H54 (cell line): ENCODE results near the gene VKORC1.
A peak's percentile ranks its signal among the peaks of the same experiment; 100 is the strongest.

Experiments
- DNase-seq: peaks from one replicate; pipeline ENCODE4 v3.0.0; 2011; ENCODE audit warnings: low spot score, mixed read lengths; ENCODE audit not compliant: insufficient read length
- FAIRE-seq: peaks from 3 replicates; lab custom pipeline; 2011; peaks lifted over from hg19 to GRCh38; lab: Jason Lieb, UNC
- POLR2A ChIP-seq: IDR thresholded peaks from 2 replicates; pipeline ENCODE4 v1.6.1; 2011; ENCODE audit warnings: low read depth, mild to moderate bottlenecking, low read length

Gene VKORC1

DNA sequence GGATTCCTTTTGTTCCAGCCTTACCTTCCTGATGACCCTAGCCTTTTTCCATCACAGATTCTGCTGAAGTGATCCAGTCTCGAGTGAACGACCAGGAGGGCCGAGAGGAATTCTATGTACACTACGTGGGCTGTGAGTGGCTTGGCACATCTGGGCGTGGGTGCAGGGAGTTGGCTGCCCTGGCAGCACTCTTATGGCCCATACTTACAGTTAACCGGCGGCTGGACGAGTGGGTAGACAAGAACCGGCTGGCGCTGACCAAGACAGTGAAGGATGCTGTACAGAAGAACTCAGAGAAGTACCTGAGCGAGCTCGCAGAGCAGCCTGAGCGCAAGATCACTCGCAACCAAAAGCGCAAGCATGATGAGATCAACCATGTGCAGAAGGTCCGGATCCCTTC, 25.5 kb upstream of the VKORC1 start:
- no peak for FAIRE-seq
- DNase-seq, result no peak
- TF ChIP-seq POLR2A, result no peak

DNA sequence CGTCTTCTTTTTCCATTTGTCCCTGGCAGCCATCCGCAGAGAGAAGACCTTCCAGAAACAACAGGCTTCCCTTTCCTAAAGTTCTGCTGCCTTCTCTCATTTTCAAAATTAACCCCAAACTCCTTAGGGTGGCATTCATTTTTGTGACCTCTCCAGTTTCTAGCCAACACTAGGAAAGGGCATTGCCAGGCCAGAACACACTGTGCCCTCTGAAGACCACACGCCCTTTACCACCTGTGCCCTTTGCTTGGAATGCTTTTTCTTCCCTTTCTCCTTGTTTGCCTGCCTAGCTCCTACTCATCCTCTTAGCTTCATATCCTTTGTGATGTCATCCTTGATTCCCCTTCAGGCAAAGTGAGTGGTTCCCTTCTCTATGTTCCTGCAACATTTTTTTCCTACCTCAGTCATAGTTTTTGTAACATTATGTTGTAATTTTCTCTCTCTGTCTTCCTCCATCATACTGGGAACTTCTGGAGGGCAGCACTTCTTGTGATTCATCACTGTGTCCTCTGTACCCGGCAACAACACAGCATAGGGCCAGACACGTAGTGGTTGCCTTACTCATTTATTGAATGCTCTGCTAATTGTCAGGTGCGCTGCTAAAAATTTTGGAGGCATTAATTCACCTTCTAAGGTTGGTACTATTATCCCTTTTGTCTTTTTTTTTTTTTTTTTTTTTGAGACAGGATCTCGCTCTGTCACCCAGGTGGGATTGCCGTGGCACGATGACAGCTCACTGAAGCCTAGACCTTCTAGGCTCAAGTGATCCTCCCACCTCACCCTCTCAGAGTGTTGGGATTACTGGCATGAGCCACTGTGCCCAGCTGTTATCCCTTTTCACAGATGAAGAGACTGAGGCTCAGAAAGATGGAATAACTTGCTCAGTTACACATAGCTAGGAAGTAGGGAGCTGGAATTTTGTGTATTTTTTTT, 23.9 kb upstream of the VKORC1 start:
- no peak for FAIRE-seq
- DNase-seq, result no peak
- no peak for TF ChIP-seq POLR2A

DNA sequence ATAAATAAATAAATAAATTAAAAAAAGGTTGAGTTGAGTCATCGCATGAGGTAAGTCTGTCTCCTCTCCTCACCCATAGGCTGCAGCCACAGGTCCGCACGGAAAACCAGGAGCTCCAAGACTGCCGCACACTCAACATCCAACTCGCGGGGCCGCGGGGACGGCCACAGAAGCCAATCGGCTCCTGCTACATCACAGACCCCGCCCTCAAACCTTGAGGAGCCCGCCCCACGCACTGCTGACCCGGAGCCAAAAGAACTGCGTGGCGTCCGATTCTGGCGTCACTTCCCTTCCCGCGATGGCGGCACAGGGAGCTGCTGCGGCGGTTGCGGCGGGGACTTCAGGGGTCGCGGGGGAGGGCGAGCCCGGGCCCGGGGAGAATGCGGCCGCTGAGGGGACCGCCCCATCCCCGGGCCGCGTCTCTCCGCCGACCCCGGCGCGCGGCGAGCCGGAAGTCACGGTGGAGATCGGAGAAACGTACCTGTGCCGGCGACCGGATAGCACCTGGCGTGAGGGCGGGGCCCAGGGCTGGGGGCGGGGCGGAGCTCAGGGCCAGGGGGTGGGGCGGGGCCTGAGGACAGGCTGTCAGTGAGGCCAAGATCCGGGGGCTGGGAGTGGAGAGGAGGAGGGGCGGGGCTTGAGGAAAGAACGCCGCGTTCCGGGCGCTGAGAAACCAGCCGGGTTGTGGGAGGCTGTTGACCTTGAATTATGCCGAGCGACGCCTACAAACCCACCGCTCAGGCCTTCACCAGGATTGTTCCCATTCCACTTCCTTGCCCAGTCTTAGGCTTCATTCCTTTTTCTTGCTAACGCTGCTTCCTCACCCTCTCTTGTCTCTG, 23.0 kb upstream of the VKORC1 start, which contains the start of gene KAT8:
Gene KAT8 (plus strand): TSS at position 281 of the 839 bp plus-strand sequence. CDS start 18 bp downstream, at position 299.
- FAIRE-seq, result no peak

DNA sequence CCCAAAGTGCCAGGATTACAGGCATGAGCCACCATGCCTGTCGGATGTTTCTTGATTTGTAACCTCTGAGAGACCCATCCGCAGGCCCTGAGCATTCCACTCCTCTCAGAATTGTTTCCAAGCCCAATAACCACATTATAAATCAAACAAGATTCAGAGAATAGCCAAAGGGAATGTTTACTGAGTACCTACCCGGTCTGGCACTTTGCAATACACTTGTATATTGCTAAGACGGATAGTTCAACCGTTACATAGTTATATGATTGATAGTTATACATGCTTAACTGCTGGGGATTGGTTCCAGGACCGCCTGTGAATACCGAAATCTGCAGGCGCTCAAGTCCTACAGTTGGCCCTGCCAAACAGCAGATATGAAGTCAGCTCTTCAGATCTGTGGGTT, 19.9 kb upstream of the VKORC1 start:
- DNase-seq, result no peak
- no peak for TF ChIP-seq POLR2A
- FAIRE-seq, result no peak

More for the DNA sequence above, 23.0 kb upstream of the VKORC1 start, which contains the start of gene KAT8:
- DNase-seq, result peak; percentile 98
- TF ChIP-seq POLR2A, result peak; percentile 73

DNA sequence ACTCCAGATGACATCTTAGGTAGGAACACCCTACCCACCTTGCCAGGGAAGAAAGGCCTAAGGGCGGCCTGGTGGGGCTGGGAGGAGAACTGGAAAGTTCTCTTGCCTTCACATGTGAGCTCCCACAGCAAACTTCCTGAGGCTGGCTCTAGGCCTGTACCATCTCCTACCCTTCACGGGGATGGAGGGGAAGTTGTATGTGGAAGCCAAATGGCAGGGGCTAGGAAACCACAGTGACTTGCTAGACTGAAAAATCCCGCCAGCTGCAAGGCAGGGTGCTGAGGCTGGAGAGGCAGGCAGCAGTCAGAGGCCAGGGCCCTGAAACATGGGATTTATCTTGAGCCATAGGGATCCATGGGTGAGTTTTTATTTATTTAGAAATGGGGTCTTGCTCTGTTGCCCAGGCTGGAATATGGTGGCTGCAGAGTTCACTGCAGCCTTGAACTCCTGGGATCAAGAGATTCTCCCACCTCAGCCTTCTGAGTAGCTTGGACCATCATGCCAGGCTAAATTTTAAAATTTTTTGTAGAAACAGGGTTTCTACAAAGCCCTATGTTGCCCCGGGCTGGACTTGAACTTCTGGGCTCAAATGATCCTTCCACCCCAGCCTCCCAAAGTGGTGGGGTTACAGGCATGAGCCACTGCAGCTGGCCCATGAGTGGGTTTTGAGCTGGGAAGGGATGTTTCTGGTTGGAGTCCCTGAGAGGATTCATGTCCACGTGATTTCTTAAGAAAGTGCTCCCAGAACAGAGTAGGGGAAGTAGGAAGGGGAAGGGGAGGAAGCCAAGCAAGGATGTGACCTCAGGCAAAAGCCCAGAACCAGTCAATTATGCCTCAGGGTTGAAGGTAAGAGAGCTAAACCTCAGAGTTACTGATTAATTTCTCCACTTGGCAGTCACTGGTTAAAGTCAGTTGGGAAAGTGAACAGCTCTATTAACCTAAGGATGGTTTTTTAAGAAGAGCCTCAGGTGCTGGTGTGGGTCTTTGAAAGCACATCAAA, 18.8 kb upstream of the VKORC1 start:
- no peak for DNase-seq
- no peak for FAIRE-seq
- no peak for TF ChIP-seq POLR2A

DNA sequence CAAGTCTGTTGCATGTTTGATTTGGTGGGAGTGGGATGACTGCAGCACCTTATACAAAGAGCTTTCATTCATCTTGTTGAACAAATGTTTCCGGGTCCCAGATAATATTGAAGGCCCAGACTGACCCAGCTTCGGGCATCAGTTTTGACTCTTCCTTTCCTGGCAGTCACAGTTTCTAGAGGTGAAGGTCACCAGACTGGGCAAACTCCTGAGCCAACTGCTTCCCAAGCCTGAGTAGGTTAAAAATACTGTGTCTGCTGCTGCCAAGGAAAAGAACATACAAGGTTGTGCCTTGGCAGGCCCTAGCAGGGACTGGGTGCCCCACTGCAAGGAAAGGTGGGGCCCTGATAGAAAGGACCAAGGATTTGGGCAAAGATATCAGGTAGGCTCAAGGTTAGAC, 18.1 kb upstream of the VKORC1 start:
- DNase-seq (no peak), FAIRE-seq (no peak)
- no peak for TF ChIP-seq POLR2A

DNA sequence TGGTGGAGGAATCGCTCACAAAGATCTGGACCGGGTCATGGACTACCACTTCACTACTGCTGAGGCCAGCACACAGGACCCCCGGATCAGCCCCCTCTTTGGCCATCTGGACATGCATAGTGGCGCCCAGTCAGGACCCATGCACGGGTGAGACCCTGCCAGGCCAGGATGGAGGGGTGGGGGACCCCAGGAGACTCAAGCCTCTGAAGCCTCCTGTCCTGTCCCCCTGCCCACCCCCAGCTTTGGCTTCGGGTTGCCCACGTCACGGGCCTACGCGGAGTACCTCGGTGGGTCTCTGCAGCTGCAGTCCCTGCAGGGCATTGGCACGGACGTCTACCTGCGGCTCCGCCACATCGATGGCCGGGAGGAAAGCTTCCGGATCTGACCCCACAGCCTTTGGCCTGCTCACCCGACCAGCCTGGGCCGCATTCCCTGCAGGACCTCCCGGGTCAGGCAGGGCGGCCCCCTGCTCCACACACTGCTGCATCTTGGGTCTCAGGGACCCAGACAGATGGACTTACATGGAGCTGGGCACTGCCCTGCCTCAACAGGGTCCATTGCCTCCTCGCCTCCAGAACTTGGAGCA, 17.4 kb upstream of the VKORC1 start:
- no peak for TF ChIP-seq POLR2A
- FAIRE-seq (no peak), DNase-seq (no peak)

DNA sequence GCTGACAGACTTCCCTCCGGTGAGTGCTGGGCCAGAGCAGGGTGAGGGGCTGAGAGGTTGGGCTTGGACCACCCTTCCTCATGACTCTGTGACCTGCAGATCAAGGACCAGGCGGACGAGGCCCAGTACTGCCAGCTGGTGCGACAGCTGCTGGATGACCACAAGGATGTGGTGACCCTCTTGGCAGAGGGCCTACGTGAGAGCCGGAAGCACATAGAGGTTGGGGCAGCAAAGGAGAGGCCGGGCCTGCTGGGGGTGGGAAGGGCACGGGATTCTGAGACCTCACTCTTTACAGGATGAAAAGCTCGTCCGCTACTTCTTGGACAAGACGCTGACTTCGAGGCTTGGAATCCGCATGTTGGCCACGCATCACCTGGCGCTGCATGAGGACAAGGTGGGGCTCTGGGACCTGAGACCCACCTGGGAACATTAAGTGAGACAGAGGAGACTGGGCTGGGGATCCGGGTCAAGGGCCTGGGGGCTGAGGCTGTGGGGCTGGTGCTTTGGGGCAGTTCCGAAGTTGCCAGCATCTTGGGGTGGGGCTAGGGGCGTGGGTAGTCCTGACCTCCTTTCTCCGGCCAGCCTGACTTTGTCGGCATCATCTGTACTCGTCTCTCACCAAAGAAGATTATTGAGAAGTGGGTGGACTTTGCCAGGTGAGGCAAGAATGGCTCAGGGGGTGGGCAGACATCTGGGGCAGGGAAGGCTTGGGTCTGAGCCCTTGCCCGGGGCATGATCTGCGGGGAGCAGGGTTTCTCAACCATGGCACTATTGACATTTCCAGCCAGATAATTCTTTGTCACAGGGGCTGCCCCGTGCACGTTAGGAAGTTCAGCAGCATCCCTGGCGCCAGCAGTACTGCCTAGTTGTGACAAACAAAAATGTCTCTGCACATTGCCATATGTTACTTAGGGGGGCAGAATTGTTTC, 15.8 kb upstream of the VKORC1 start:
- no peak for FAIRE-seq
- no peak for DNase-seq
- TF ChIP-seq POLR2A, result no peak

DNA sequence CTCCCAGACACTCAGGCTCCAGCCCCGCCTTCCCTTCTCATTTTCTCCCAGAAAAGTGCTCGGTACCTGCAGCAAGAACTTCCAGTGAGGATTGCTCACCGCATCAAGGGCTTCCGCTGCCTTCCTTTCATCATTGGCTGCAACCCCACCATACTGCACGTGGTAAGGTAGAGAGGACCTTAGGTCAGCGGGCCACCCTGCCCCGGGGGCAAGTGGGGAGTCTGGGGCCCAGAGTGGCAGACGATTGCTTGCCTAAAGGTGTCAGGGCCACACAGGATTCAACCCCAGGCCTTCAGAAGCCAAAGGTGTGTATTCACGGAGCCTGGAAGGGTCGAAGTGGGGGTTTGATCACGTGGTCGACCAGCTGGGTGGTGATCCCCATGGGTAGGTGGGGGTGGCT, 15.0 kb upstream of the VKORC1 start:
- DNase-seq, result no peak
- TF ChIP-seq POLR2A, result no peak
- no peak for FAIRE-seq

DNA sequence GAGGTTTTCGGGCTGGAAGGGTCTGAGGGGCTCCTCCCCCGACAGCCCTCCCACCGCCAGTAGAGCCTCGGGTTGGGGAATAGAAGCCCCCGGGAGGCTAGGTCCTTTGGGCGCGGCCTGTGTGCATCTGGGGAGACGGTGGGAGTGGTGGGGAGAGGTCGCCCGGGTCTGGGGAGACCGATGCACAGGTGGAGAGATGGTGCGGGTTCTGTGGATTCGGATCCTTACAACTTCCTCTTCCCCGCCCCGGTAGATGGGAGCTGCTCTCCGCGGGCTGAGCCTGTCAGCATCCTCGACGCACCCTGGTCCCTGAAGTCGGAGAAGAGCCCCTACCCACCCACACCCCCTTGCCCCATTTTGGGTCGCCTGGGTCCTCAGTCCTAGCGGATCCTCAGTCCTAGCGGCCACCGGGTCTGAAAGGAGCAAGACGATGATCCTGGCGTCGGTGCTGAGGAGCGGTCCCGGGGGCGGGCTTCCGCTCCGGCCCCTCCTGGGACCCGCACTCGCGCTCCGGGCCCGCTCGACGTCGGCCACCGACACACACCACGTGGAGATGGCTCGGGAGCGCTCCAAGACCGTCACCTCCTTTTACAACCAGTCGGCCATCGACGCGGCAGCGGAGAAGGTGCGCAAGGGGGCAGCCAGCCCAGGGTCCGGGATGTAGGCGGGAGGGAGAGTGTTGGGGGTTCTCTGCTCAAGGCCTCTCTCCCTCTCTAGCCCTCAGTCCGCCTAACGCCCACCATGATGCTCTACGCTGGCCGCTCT, 14.4 kb upstream of the VKORC1 start:
- TF ChIP-seq POLR2A, result no peak
- no peak for DNase-seq
- no peak for FAIRE-seq

DNA sequence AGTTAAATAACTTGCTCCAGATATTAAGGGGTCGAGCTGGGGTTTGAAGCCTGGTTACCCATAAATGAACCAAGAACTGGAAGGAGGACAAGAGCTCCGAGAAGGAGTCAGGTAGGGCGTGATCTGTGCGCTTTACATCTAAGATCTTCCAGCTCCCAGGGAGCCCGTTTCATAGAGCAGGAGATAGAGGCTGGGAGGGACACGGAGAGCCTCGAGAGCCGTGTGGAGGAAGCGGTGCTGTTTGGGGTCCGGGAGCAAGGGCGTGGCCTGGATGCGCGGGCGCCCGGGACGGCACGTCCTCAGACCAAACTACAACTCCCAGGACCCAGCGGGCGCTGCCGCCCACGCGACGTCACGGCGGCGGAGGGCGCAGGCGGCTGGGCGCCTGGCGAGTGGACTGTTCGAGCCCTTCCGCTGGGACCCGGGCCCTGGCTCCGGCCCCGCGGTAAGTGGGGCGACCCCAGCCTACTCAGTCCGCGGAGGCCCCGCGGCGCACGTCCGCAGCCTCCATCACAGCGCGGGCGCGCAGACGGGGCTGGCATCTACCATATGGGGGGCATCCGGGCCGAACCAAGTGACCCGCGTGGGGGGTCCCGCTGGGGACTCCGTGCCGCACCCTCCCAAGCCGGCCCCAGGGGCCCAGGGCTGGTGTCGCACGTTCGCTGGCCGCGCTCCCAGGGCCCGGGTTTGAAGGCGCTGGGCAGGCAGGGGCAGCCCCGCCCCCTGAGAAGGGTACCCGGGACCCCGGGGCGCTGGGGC, 13.6 kb upstream of the VKORC1 start, which contains the start of gene BCKDK:
Gene BCKDK (plus strand): TSS at position 352 of the 759 bp plus-strand sequence. CDS start 838 bp downstream, outside the sequence.
- DNase-seq (peak; percentile 92), FAIRE-seq (no peak)
- TF ChIP-seq POLR2A, result peak; percentile 69
